ENCODE data around the gene IFI27. TPM values are rescaled to one million over a fixed set of nuclear protein-coding genes. Genes with fewer than 3 reads are reported as not detected.

Gene IFI27
- total RNA-seq, 1 donor from 2014 or later = 1.5 TPM

DNA sequence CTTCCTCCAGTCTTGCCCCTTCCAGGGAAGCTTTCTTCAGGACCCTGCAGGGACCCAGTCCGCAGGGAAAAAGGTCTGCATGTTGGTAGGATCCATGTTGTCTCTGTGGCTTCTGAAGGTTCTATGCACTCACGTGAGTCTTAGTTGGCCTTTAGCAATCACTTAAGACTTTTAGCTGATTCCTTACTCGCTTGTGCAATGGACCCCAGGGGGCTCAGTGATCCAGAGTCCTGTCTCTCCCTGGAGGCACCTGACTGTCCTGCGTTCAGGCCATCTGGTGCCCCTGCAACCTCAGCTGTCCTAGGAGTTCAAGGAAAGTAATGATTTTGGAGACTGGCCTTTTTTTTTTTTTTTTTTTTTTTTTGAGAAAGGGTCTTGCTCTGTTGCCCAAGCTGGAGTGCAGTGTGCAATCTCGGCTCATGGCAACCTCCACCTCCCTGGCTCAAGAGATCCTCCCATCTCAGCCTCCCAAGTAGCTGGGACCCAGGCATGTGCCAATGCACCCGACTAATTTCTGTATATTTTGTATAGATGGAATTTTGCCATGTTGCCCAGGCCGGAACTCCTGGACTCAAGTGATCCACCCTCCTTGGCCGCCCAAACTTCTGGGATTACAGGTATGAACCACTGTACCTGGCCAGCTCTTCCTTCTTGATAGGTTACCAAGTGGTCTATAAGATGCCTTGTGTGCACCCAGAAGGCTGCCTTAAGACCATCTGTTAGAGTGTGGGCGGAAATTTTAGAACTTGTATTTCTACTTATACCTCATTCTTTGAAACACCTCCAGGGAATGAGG is 14.2 kb downstream of the IFI27 start:
- Mint-ChIP-seq H3K4me3 (ENCODE audit: unreplicated experiment) (no peak overlapping the region), H3K36me3 (ENCODE audit: low read depth) (peaks cover 4% of the 10 kb centered on the region), H3K27me3 (ENCODE audit: low read depth) (no peaks in the 10 kb centered on the region), H3K4me1 (ENCODE audit: low read depth) (peaks cover 31% of the 10 kb centered on the region), H3K27ac (ENCODE audit: unreplicated experiment) (no peak overlapping the region), H3K9me3 (ENCODE audit: low read depth) (peaks cover 6% of the 10 kb centered on the region)
- DNase-seq (ENCODE audit: low spot score) = no peak
- TF ChIP-seq, protein P1, sequence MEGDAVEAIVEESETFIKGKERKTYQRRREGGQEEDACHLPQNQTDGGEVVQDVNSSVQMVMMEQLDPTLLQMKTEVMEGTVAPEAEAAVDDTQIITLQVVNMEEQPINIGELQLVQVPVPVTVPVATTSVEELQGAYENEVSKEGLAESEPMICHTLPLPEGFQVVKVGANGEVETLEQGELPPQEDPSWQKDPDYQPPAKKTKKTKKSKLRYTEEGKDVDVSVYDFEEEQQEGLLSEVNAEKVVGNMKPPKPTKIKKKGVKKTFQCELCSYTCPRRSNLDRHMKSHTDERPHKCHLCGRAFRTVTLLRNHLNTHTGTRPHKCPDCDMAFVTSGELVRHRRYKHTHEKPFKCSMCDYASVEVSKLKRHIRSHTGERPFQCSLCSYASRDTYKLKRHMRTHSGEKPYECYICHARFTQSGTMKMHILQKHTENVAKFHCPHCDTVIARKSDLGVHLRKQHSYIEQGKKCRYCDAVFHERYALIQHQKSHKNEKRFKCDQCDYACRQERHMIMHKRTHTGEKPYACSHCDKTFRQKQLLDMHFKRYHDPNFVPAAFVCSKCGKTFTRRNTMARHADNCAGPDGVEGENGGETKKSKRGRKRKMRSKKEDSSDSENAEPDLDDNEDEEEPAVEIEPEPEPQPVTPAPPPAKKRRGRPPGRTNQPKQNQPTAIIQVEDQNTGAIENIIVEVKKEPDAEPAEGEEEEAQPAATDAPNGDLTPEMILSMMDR (IDR thresholded peaks at IDR 0.05) = no peak

DNA sequence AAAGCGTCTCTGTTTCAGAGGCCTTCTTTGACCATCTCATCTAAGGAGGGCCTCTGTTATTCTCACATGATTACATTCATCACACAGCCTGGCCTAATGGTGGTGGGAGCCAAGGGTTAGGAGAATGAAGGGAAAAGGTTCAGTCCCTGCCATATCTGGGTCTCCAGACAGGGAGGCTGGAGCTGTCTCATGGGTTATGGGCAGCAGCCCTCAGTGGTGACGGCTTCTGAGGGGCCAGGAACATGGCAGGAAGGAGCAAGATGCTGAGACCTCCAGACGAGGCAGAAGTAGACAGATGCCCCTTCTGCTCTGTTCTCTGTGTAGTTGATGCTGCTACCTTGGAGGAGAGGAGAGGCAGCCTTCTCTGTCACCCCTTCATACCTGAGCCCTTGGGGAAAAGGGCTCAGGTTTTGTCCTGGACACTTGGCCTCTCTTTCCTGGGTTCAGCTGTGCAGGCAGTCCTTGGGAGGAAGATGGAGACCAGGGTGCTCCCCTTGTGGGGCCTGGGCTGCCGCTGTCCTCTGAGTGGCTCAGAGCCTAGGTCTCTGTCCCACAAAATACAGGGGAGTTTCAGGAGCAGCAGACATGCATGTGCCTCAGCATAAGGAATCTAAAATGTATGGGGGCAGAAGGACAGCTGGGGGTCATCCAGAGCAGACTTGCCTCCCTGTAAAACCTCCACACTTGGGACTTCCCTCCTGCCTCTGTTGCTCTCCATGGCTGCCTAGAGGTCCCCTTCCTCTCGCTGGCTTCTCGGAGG is 15.3 kb downstream of the IFI27 start:
- Mint-ChIP-seq H3K36me3 (ENCODE audit: low read depth) (peaks cover 3% of the 10 kb centered on the region), H3K4me1 (ENCODE audit: low read depth) (peaks cover 32% of the 10 kb centered on the region), H3K9me3 (ENCODE audit: low read depth) (peaks cover under 1% of the 10 kb centered on the region), H3K27ac (ENCODE audit: unreplicated experiment) (no peak overlapping the region), H3K4me3 (ENCODE audit: unreplicated experiment) (no peak overlapping the region), H3K27me3 (ENCODE audit: low read depth) (no peaks in the 10 kb centered on the region)
- TF ChIP-seq, protein P1 (IDR thresholded peaks at IDR 0.05) = no peak
- DNase-seq (ENCODE audit: low spot score) = no peak

DNA sequence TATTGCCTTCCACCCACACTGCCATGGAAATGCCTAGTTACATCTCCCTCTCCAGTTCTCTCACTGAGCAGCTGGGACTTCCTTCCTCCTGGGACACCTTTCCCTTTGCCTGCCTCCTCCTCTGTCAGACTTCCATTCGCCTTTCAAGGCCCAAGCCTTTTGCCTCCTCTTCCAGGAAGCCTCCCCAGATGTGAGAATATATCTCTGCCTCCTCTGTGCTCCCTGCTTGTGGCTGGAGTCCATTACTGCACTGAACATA is 15.8 kb downstream of the IFI27 start:
- Mint-ChIP-seq H3K4me1 (ENCODE audit: low read depth) (peaks cover 27% of the 10 kb centered on the region), H3K27ac (ENCODE audit: unreplicated experiment) (no peak overlapping the region), H3K9me3 (ENCODE audit: low read depth) (no peaks in the 10 kb centered on the region), H3K36me3 (ENCODE audit: low read depth) (peaks cover 3% of the 10 kb centered on the region), H3K4me3 (ENCODE audit: unreplicated experiment) (no peak overlapping the region), H3K27me3 (ENCODE audit: low read depth) (no peaks in the 10 kb centered on the region)
- DNase-seq (ENCODE audit: low spot score) = no peak
- TF ChIP-seq, protein P1 (IDR thresholded peaks at IDR 0.05) = no peak

DNA sequence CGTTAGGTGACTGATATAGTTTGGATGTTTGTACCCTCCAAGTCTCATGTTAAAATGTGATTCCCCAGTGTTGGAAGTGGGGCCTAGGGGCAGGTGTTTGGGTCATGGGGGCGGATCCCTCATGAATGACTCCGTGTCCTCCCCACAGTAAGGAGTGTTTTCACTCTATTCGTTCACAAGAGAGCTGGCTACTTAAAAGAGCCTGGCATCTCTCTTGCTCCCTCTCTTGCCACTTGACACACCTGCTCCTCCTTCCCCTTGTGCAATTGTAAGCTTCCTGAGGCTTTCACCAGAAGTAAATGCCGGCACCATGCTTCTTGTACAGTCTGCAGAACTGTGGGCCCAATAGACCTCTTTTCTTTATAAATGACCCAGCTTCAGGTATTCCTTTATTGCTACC is 16.3 kb downstream of the IFI27 start:
- DNase-seq (ENCODE audit: low spot score) = no peak
- H3K27me3 Mint-ChIP-seq (ENCODE audit: low read depth) = no peaks in the 10 kb centered on the region
- no peak overlapping the region for H3K27ac Mint-ChIP-seq (ENCODE audit: unreplicated experiment)
- H3K36me3 Mint-ChIP-seq (ENCODE audit: low read depth) = peaks cover 3% of the 10 kb centered on the region
- TF ChIP-seq, protein P1 (IDR thresholded peaks at IDR 0.05) = no peak
- peaks cover 23% of the 10 kb centered on the region for H3K4me1 Mint-ChIP-seq (ENCODE audit: low read depth)
- no peak overlapping the region for H3K4me3 Mint-ChIP-seq (ENCODE audit: unreplicated experiment)
- H3K9me3 Mint-ChIP-seq (ENCODE audit: low read depth) = no peaks in the 10 kb centered on the region

DNA sequence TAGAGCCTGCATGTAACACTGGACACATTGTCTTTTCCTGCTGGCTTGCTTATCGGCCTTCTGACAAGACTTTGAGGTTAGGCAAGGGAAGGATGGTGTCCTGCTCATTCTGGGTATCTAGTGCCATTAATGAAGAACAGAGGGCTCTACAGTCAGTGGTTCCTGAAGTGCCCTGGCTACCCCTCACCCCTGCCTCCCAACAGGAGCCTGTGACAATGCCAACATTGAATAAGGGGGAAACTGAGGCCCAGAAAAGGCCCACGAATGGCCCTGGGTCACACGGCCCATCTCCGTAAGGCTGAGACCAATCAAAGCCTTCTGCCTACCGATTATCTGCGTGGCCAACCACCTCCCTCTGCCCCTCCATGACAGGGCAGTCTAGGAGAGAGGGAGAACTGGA is 16.8 kb downstream of the IFI27 start:
- H3K27ac Mint-ChIP-seq (ENCODE audit: unreplicated experiment) = no peak overlapping the region
- no peaks in the 10 kb centered on the region for H3K9me3 Mint-ChIP-seq (ENCODE audit: low read depth)
- no peak overlapping the region for H3K4me3 Mint-ChIP-seq (ENCODE audit: unreplicated experiment)
- no peak for DNase-seq (ENCODE audit: low spot score)
- peaks cover 3% of the 10 kb centered on the region for H3K36me3 Mint-ChIP-seq (ENCODE audit: low read depth)
- no peaks in the 10 kb centered on the region for H3K27me3 Mint-ChIP-seq (ENCODE audit: low read depth)
- H3K4me1 Mint-ChIP-seq (ENCODE audit: low read depth) = peaks cover 17% of the 10 kb centered on the region
- TF ChIP-seq, protein P1 (IDR thresholded peaks at IDR 0.05) = no peak
